IPS DF 6.9 (cell line): ENCODE results near the gene LCN12.

Source experiments
- DNase-seq: peaks from one replicate; pipeline ENCODE4 v3.0.0-alpha.2; 2013; ENCODE audit warnings: low read depth, low spot score
- H3K27ac ChIP-seq: one replicate; pipeline ENCODE4 v1.5.1; 2013; ENCODE audit warnings: low read length, control low read depth
- H3K27me3 ChIP-seq: 2 replicates; pipeline ENCODE4 v1.6.1; 2013; ENCODE audit warnings: mild to moderate bottlenecking, low read length; ENCODE audit not compliant: control insufficient read depth, insufficient read depth
- H3K36me3 ChIP-seq: 2 replicates; pipeline ENCODE4 v1.6.1; 2013; ENCODE audit warnings: low read length; ENCODE audit not compliant: control insufficient read depth, insufficient read depth
- H3K4me1 ChIP-seq: 2 replicates; pipeline ENCODE4 v1.6.1; 2013; ENCODE audit warnings: low read length; ENCODE audit not compliant: control insufficient read depth, insufficient read depth
- H3K4me3 ChIP-seq: 2 replicates; pipeline ENCODE4 v1.5.1; 2013; ENCODE audit warnings: mild to moderate bottlenecking, low read length
- H3K9me3 ChIP-seq: 2 replicates; pipeline ENCODE4 v1.6.1; 2013; ENCODE audit warnings: low read length, inconsistent platforms; ENCODE audit not compliant: control insufficient read depth, insufficient read depth
- WGBS: extraction: QIAGEN DNeasy Blood & Tissue Kit; methylation state at CpG from one replicate; pipeline ENCODE4 v1.1.7; 2013; ENCODE audit warnings: mixed read lengths, missing lambda C conversion rate; ENCODE audit not compliant: insufficient read length, insufficient coverage; 5-methylcytosine and 5-hydroxymethylcytosine counted together

Gene LCN12

GRCh38 chr9:136973618-136974617, 21.8 kb downstream of the LCN12 start:
- DNase-seq = no peak
- no CpG with 5 or more reads among the region's 29 CpGs for WGBS
- no peaks in the 10 kb centered on the region for H3K36me3 ChIP-seq
- no peaks in the 10 kb centered on the region for H3K9me3 ChIP-seq
- no peaks in the 10 kb centered on the region for H3K27me3 ChIP-seq
- no peak overlapping the region for H3K27ac ChIP-seq
- H3K4me3 ChIP-seq = no peak overlapping the region
- H3K4me1 ChIP-seq = peaks cover 2% of the 10 kb centered on the region

GRCh38 chr9:136974817-136975535, 22.9 kb downstream of the LCN12 start:
- H3K27ac ChIP-seq = no peak overlapping the region
- H3K36me3 ChIP-seq = no peaks in the 10 kb centered on the region
- peaks cover 2% of the 10 kb centered on the region for H3K4me1 ChIP-seq
- no peak for DNase-seq
- no peaks in the 10 kb centered on the region for H3K27me3 ChIP-seq
- no peak overlapping the region for H3K4me3 ChIP-seq
- WGBS = no CpG with 5 or more reads among the region's 15 CpGs
- H3K9me3 ChIP-seq = no peaks in the 10 kb centered on the region

GRCh38 chr9:136975644-136976043, 23.6 kb downstream of the LCN12 start:
- no peak overlapping the region for H3K4me3 ChIP-seq
- H3K4me1 ChIP-seq = peaks cover 2% of the 10 kb centered on the region
- no peaks in the 10 kb centered on the region for H3K36me3 ChIP-seq
- DNase-seq = no peak
- H3K27ac ChIP-seq = no peak overlapping the region
- H3K27me3 ChIP-seq = no peaks in the 10 kb centered on the region
- H3K9me3 ChIP-seq = no peaks in the 10 kb centered on the region
- no CpG with 5 or more reads among the region's 14 CpGs for WGBS

GRCh38 chr9:136977223-136977622, 25.1 kb downstream of the LCN12 start, which contains the start of gene PTGDS:
TSS of gene PTGDS (plus strand) at chr9:136977504. CDS start at chr9:136977579, 75 bp downstream.
- no peak within 1 kb of the TSS for H3K27ac ChIP-seq
- WGBS = no CpG with 5 or more reads among the region's 10 CpGs
- no peaks in the 10 kb centered on the region for H3K36me3 ChIP-seq

GRCh38 chr9:136977649-136978072, 25.6 kb downstream of the LCN12 start:
- Histone ChIP-seq H3K9me3 (no peaks in the 10 kb centered on the region), H3K36me3 (no peaks in the 10 kb centered on the region), H3K27ac (no peak overlapping the region), H3K4me1 (peaks cover 2% of the 10 kb centered on the region), H3K27me3 (no peaks in the 10 kb centered on the region), H3K4me3 (peak overlapping the region; percentile 68)
- DNase-seq = no peak
- no CpG with 5 or more reads among the region's 33 CpGs for WGBS

More at GRCh38 chr9:136977223-136977622, 25.1 kb downstream of the LCN12 start, which contains the start of gene PTGDS:
- H3K4me1 ChIP-seq = peaks cover 2% of the 10 kb centered on the region
- DNase-seq = no peak
- H3K27me3 ChIP-seq = no peaks in the 10 kb centered on the region
- H3K9me3 ChIP-seq = no peaks in the 10 kb centered on the region
- H3K4me3 ChIP-seq = peak within 1 kb of the TSS; percentile 68

GRCh38 chr9:136978073-136978864, 26.2 kb downstream of the LCN12 start:
- WGBS = no CpG with 5 or more reads among the region's 78 CpGs
- H3K9me3 ChIP-seq = no peaks in the 10 kb centered on the region
- no peaks in the 10 kb centered on the region for H3K36me3 ChIP-seq
- no peaks in the 10 kb centered on the region for H3K27me3 ChIP-seq
- H3K4me1 ChIP-seq = peaks cover 2% of the 10 kb centered on the region
- DNase-seq = no peak
- peak overlapping the region; percentile 68; the same call in 1 of the 2 replicates for H3K4me3 ChIP-seq
- H3K27ac ChIP-seq = no peak overlapping the region

GRCh38 chr9:136978865-136979544, 26.9 kb downstream of the LCN12 start:
- Histone ChIP-seq H3K27ac (no peak overlapping the region), H3K4me1 (peaks cover 2% of the 10 kb centered on the region), H3K36me3 (no peaks in the 10 kb centered on the region), H3K9me3 (no peaks in the 10 kb centered on the region), H3K4me3 (no peak overlapping the region), H3K27me3 (no peaks in the 10 kb centered on the region; the same call in 1 of the 2 replicates)
- no CpG with 5 or more reads among the region's 41 CpGs for WGBS
- no peak for DNase-seq

GRCh38 chr9:136979769-136980587, 27.9 kb downstream of the LCN12 start:
- Histone ChIP-seq H3K9me3 (no peaks in the 10 kb centered on the region), H3K27ac (no peak overlapping the region), H3K4me3 (no peak overlapping the region), H3K4me1 (peaks cover 2% of the 10 kb centered on the region), H3K36me3 (no peaks in the 10 kb centered on the region), H3K27me3 (peaks cover 3% of the 10 kb centered on the region; the same call in 1 of the 2 replicates)
- no peak for DNase-seq
- WGBS = no CpG with 5 or more reads among the region's 26 CpGs
